Cardiac muscle cell (in vitro differentiated cells and primary cell): ENCODE data around the gene NPAS3. TPM values are rescaled to one million over a fixed set of nuclear protein-coding genes. Genes with fewer than 3 reads are reported as not detected.

Experiments used
- DNase-seq, 2 donors: peaks; one replicate each; pipeline versions ENCODE4 v3.0.0 to v3.0.0-alpha.2; 2010 to 2017; ENCODE audit warnings: low read depth in 1 of 2, low spot score in 1 of 2
- H3K27ac ChIP-seq: fragments of 200-600 bp; sonication (generic); 2 replicates; pipeline ENCODE4 v1.5.1; 2016
- H3K27me3 ChIP-seq: fragments of 200-600 bp; sonication (generic); 2 replicates; pipeline ENCODE4 v1.6.0; 2016; ENCODE audit warnings: control low read depth
- H3K36me3 ChIP-seq: fragments of 200-600 bp; sonication (generic); 2 replicates; pipeline ENCODE4 v1.5.1; 2016; ENCODE audit warnings: control low read depth
- H3K4me1 ChIP-seq: fragments of 200-600 bp; sonication (generic); 2 replicates; pipeline ENCODE4 v1.8.1; 2017; ENCODE audit warnings: low read depth, mild to moderate bottlenecking, mixed run types
- H3K4me3 ChIP-seq: fragments of 200-600 bp; sonication (generic); 2 replicates; pipeline ENCODE4 v1.5.1; 2016; ENCODE audit warnings: mild to moderate bottlenecking
- H3K9me3 ChIP-seq: fragments of 200-600 bp; sonication (generic); 2 replicates; pipeline ENCODE4 v1.5.1; 2017; ENCODE audit warnings: low read depth, mild to moderate bottlenecking, control low read depth
- CTCF ChIP-seq: IDR thresholded peaks from 2 replicates; pipeline ENCODE4 v1.5.1; 2012; ENCODE audit warnings: low read depth, mild to moderate bottlenecking, low read length
- polyA plus RNA-seq: library from polyadenylated mRNA; unstranded; fragments of >200 nt; fragmentation: Nextera tagmentation; extraction: Ambion mirVana; gene quantifications from 2 replicates; pipeline ENCODE4 v1.2.1, GENCODE V29; 2016
- total RNA-seq: library from RNA; depleted of rRNA; stranded (reverse); fragments of >200 nt; gene quantifications from 2 replicates; pipeline ENCODE4 v1.2.3, GENCODE V29; 2016

The NPAS3 gene
- total and polyA plus RNA-seq, 2 experiments from 2014 or later: 0.18 TPM

- no peak overlapping the region for H3K27ac ChIP-seq
- no peak overlapping the region for H3K4me3 ChIP-seq
- no peaks in the 10 kb centered on the region for H3K9me3 ChIP-seq
- no peak for DNase-seq
- no peaks in the 10 kb centered on the region for H3K36me3 ChIP-seq
- H3K27me3 ChIP-seq: no peaks in the 10 kb centered on the region
- H3K4me1 ChIP-seq: no peaks in the 10 kb centered on the region
- no peak for TF ChIP-seq CTCF
Observed at GRCh38 chr14:32980902-32981501, 42.3 kb downstream of the NPAS3 start.

GRCh38 chr14:32984241-32984930 is 45.7 kb downstream of the NPAS3 start:
- Histone ChIP-seq H3K4me3 (no peak overlapping the region), H3K27ac (no peak overlapping the region), H3K9me3 (no peaks in the 10 kb centered on the region), H3K4me1 (no peaks in the 10 kb centered on the region), H3K36me3 (no peaks in the 10 kb centered on the region), H3K27me3 (no peaks in the 10 kb centered on the region)
- DNase-seq: no peak
- no peak for TF ChIP-seq CTCF

- no peak for TF ChIP-seq CTCF
- Histone ChIP-seq H3K4me3 (no peak overlapping the region), H3K9me3 (no peaks in the 10 kb centered on the region), H3K4me1 (no peaks in the 10 kb centered on the region), H3K27ac (no peak overlapping the region), H3K36me3 (no peaks in the 10 kb centered on the region), H3K27me3 (no peaks in the 10 kb centered on the region)
- peak in 1 of 2 donors; percentile 19 for DNase-seq
Observed at GRCh38 chr14:32985866-32986265, 47.2 kb downstream of the NPAS3 start.

- no peak overlapping the region for H3K27ac ChIP-seq
Observed at GRCh38 chr14:32986791-32987540, 48.3 kb downstream of the NPAS3 start.

GRCh38 chr14:32991691-32992090 is 53.0 kb downstream of the NPAS3 start:
- no peak for TF ChIP-seq CTCF
- Histone ChIP-seq H3K9me3 (no peaks in the 10 kb centered on the region), H3K36me3 (no peaks in the 10 kb centered on the region), H3K27me3 (no peaks in the 10 kb centered on the region), H3K4me1 (no peaks in the 10 kb centered on the region), H3K4me3 (no peak overlapping the region), H3K27ac (no peak overlapping the region)
- DNase-seq: no peak

More at GRCh38 chr14:32986791-32987540, 48.3 kb downstream of the NPAS3 start:
- no peak for TF ChIP-seq CTCF
- Histone ChIP-seq H3K4me3 (no peak overlapping the region), H3K9me3 (no peaks in the 10 kb centered on the region), H3K27me3 (no peaks in the 10 kb centered on the region), H3K4me1 (no peaks in the 10 kb centered on the region), H3K36me3 (no peaks in the 10 kb centered on the region)
- DNase-seq: peak in 1 of 2 donors; percentile 16
